Esophagus muscularis mucosa (tissue), 4 donors: ENCODE results near the gene ITGB1. TPM values are rescaled to one million over a fixed set of nuclear protein-coding genes. Genes with fewer than 3 reads are reported as not detected.

Experiments
- DNase-seq: peaks from one replicate; pipeline ENCODE4 v3.0.0-alpha.2; 2017; ENCODE audit errors: extremely low spot score
- H3K27ac ChIP-seq, 4 donors: fragments of 200-600 bp; sonication (generic); replicated peaks in 1 of 4; 1 replicate in 3 of 4; 2 replicates in 1 of 4; pipeline ENCODE4 v1.5.1; 2016 to 2019; ENCODE audit warnings: mild to moderate bottlenecking in 1 of 4
- H3K27me3 ChIP-seq, 4 donors: fragments of 200-600 bp; sonication (generic); one replicate each; pipeline versions ENCODE4 v1.5.1 to v1.6.0; 2016 to 2019
- H3K36me3 ChIP-seq, 4 donors: fragments of 200-600 bp; sonication (generic); one replicate each; pipeline ENCODE4 v1.5.1; 2016 to 2019
- H3K4me1 ChIP-seq, 4 donors: fragments of 200-600 bp; sonication (generic); one replicate each; pipeline ENCODE4 v1.5.1; 2016 to 2019
- H3K4me3 ChIP-seq, 4 donors: fragments of 200-600 bp; sonication (generic); 1 replicate in 2 of 4; 2 replicates in 2 of 4; pipeline ENCODE4 v1.5.1; 2016 to 2019; ENCODE audit warnings: mild to moderate bottlenecking in 4 of 4, moderate library complexity in 1 of 4
- H3K9me3 ChIP-seq, 4 donors: fragments of 200-600 bp; sonication (generic); 1 replicate in 3 of 4; 2 replicates in 1 of 4; pipeline ENCODE4 v1.5.1; 2016 to 2019
- CTCF ChIP-seq, 3 experiments: fragments of 200-600 bp in 2 of 3; fragments of 450-650 bp in 1 of 3; sonication (generic) in 2 of 3; IDR thresholded peaks; one replicate each; pipeline ENCODE4 v1.5.1; 2017 to 2019; ENCODE audit warnings: antibody characterized with exemption in 3 of 3, mild to moderate bottlenecking in 2 of 3, moderate library complexity in 1 of 3
- EP300 ChIP-seq: sonication (generic); formaldehyde crosslinking; IDR thresholded peaks from one replicate; pipeline ENCODE4 v1.6.1; 2017; ENCODE audit warnings: antibody characterized with exemption
- POLR2A ChIP-seq: fragments of 450-650 bp; IDR thresholded peaks from one replicate; pipeline ENCODE4 v1.6.1; 2017; ENCODE audit warnings: antibody characterized with exemption, moderate library complexity, mild to moderate bottlenecking, low read depth
- POLR2AphosphoS5 ChIP-seq, 2 donors: sonication (generic); formaldehyde crosslinking; IDR thresholded peaks; one replicate each; pipeline ENCODE4 v1.6.1; 2017; ENCODE audit warnings: antibody characterized with exemption in 2 of 2
- WGBS: methylation state at CpG from one replicate; pipeline ENCODE4 v1.1.5; 2018; 5-methylcytosine and 5-hydroxymethylcytosine counted together
- intact Hi-C: fragments of 100-400 bp; cut with DNase I; formaldehyde crosslinking; loops from one replicate; pipeline ENCODE4 v1.15.1; 2023
- total RNA-seq, 4 donors: library from RNA; depleted of rRNA; stranded (reverse); fragments of >200 nt; gene quantifications; one replicate each; pipeline versions ENCODE4 v1.1.0 to v1.2.1, GENCODE V29; 2016

Gene ITGB1
- total RNA-seq, 4 donors from 2014 or later, result 1,385 to 1,873 (median 1,661) TPM

GRCh38 chr10:32942081-32942480, 15.9 kb downstream of the ITGB1 start:
- H3K36me3 ChIP-seq, result no peaks in the 10 kb centered on the region
- no peak for DNase-seq
- WGBS, result 87% methylated on average over 1 of the region's 1 CpG
- intact Hi-C loops, result no loop called here
- no peak overlapping the region for H3K4me3 ChIP-seq
- H3K4me1 ChIP-seq, result peaks cover 85 to 98% (median 98%) of the 10 kb centered on the region in 4 donors
- TF ChIP-seq POLR2A (no peak), POLR2AphosphoS5 (IDR thresholded peaks at IDR 0.05) (no peak), EP300 (no peak), CTCF (IDR thresholded peaks at IDR 0.05) (no peak)
- peak overlapping the region; percentile 85 to 87 (median 86) for H3K27ac ChIP-seq
- no peaks in the 10 kb centered on the region for H3K27me3 ChIP-seq
- H3K9me3 ChIP-seq, result no peaks in the 10 kb centered on the region

GRCh38 chr10:32941357-32941756, 16.7 kb downstream of the ITGB1 start:
- intact Hi-C loops, result no loop called here
- peak overlapping the region in 2 of 4 donors; percentile 2 to 28 for H3K4me3 ChIP-seq

GRCh38 chr10:32940321-32941301, 17.4 kb downstream of the ITGB1 start:
- peak overlapping the region in 3 of 4 donors; percentile 2 to 28 (median 17) for H3K4me3 ChIP-seq
- intact Hi-C loops, result no loop called here
- H3K9me3 ChIP-seq, result no peaks in the 10 kb centered on the region
- H3K27me3 ChIP-seq, result no peaks in the 10 kb centered on the region
- no peak for DNase-seq
- WGBS, result 72% methylated on average over 10 of the region's 10 CpGs
- TF ChIP-seq EP300 (no peak), CTCF (IDR thresholded peaks at IDR 0.05) (no peak), POLR2A (no peak), POLR2AphosphoS5 (IDR thresholded peaks at IDR 0.05) (no peak)
- peak overlapping the region; percentile 85 to 87 (median 86) for H3K27ac ChIP-seq
- peaks cover 0 to 5% (median under 1%) of the 10 kb centered on the region in 4 donors for H3K36me3 ChIP-seq
- H3K4me1 ChIP-seq, result peaks cover 87 to 99% (median 99%) of the 10 kb centered on the region in 4 donors

More at GRCh38 chr10:32941357-32941756, 16.7 kb downstream of the ITGB1 start:
- no peak for DNase-seq
- H3K9me3 ChIP-seq, result no peaks in the 10 kb centered on the region
- H3K4me1 ChIP-seq, result peaks cover 84 to 98% (median 97%) of the 10 kb centered on the region in 4 donors
- WGBS, result 15% methylated on average over 2 of the region's 2 CpGs
- H3K36me3 ChIP-seq, result no peaks in the 10 kb centered on the region
- peak overlapping the region; percentile 85 to 87 (median 86) for H3K27ac ChIP-seq
- TF ChIP-seq CTCF (IDR thresholded peaks at IDR 0.05) (no peak), POLR2AphosphoS5 (IDR thresholded peaks at IDR 0.05) (peak in 1 of 2 donors; percentile 31), POLR2A (no peak)
- no peaks in the 10 kb centered on the region for H3K27me3 ChIP-seq

GRCh38 chr10:32939296-32940111, 18.5 kb downstream of the ITGB1 start:
- no peak for DNase-seq
- TF ChIP-seq POLR2A (no peak), EP300 (no peak), POLR2AphosphoS5 (IDR thresholded peaks at IDR 0.05) (no peak), CTCF (IDR thresholded peaks at IDR 0.05) (no peak)
- Histone ChIP-seq H3K36me3 (peaks cover 0 to 16% (median 9%) of the 10 kb centered on the region in 4 donors), H3K27ac (peak overlapping the region; percentile 85 to 87 (median 86)), H3K27me3 (no peaks in the 10 kb centered on the region), H3K9me3 (no peaks in the 10 kb centered on the region), H3K4me3 (peak overlapping the region in 2 of 4 donors; percentile 26 to 33), H3K4me1 (peaks cover 90 to 100% (median 99%) of the 10 kb centered on the region in 4 donors)
- WGBS, result 83% methylated on average over 10 of the region's 10 CpGs
- intact Hi-C loops, result no loop called here
